B cell (primary cell): ENCODE data around the gene BUB1. TPM values are rescaled to one million over a fixed set of nuclear protein-coding genes. Genes with fewer than 3 reads are reported as not detected.

Experiments
- ATAC-seq: fragments of 200-7000 bp; cut with Tn5 transposase; one replicate; pipeline ENCODE4 v1.10.0; 2021; ENCODE audit warnings: low read depth, mild to moderate bottlenecking, moderate number of reproducible peaks, moderate library complexity
- CTCF ChIA-PET: fragments of 350-600 bp; sonication (Branson Sonifier 250); formaldehyde crosslinking; loops from one replicate; lab custom pipeline; 2021; ENCODE audit warnings: antibody characterized with exemption, inconsistent platforms; lab: Charles Lee
- POLR2A ChIA-PET: fragments of 350-600 bp; sonication (Branson Sonifier 250); formaldehyde crosslinking; loops from one replicate; lab custom pipeline; 2021; ENCODE audit warnings: antibody characterized with exemption; lab: Charles Lee
- DNase-seq: peaks from one replicate; pipeline ENCODE4 v3.0.0; 2013
- H2AFZ ChIP-seq: 2 replicates; pipeline ENCODE4 v1.6.1; 2012; ENCODE audit warnings: mild to moderate bottlenecking, low read depth, low read length; ENCODE audit not compliant: insufficient read depth, poor library complexity, severe bottlenecking
- H3K27ac ChIP-seq, 2 donors: 1 replicate in 1 of 2; 2 replicates in 1 of 2; pipeline ENCODE4 v1.5.1; 2012 to 2013; ENCODE audit warnings: low read length in 2 of 2, mild to moderate bottlenecking in 2 of 2, moderate library complexity in 1 of 2
- H3K27me3 ChIP-seq, 4 experiments: fragments of 200-600 bp in 1 of 4; sonication (generic) in 1 of 4; replicated peaks in 1 of 4; 1 replicate in 2 of 4; 2 replicates in 2 of 4; pipeline versions ENCODE4 v1.6.1 to v1.7.0; 2013 to 2016; ENCODE audit warnings: low read length in 3 of 4, mild to moderate bottlenecking in 2 of 4, mixed read lengths in 1 of 4, moderate library complexity in 1 of 4; ENCODE audit not compliant: insufficient read depth in 4 of 4, control insufficient read depth in 3 of 4; ENCODE audit errors: control extremely low read depth in 1 of 4
- H3K36me3 ChIP-seq, 2 experiments: replicated peaks in 1 of 2; 1 replicate in 1 of 2; 2 replicates in 1 of 2; pipeline versions ENCODE4 v1.6.1 to v1.7.1; 2013; ENCODE audit warnings: low read length in 1 of 2; ENCODE audit not compliant: insufficient read depth in 2 of 2, control insufficient read depth in 1 of 2; ENCODE audit errors: control extremely low read depth in 1 of 2, extremely low read depth in 1 of 2
- H3K4me1 ChIP-seq, 2 donors: fragments of 200-600 bp in 1 of 2; sonication (generic) in 1 of 2; 1 replicate in 1 of 2; 2 replicates in 1 of 2; pipeline versions ENCODE4 v1.5.1 to v1.6.1; 2013 to 2017; ENCODE audit warnings: low read length in 2 of 2; ENCODE audit not compliant: control insufficient read depth in 2 of 2, insufficient read depth in 2 of 2
- H3K4me2 ChIP-seq: replicated peaks from 2 replicates; pipeline ENCODE3; 2012; ENCODE audit warnings: mild to moderate bottlenecking, low read depth, low read length; ENCODE audit not compliant: poor library complexity, severe bottlenecking
- H3K4me3 ChIP-seq, 5 experiments: fragments of 200-600 bp in 1 of 5; sonication (generic) in 1 of 5; 1 replicate in 3 of 5; 2 replicates in 2 of 5; pipeline versions ENCODE4 v1.5.1 to v1.7.0; 2011 to 2016; ENCODE audit warnings: low read length in 4 of 5, mild to moderate bottlenecking in 4 of 5, low read depth in 2 of 5, control low read depth in 1 of 5, moderate library complexity in 1 of 5; ENCODE audit not compliant: insufficient read depth in 1 of 5; ENCODE audit errors: control extremely low read depth in 1 of 5, extremely low read depth in 1 of 5
- H3K79me2 ChIP-seq: fragments of 200-600 bp; sonication (generic); one replicate; pipeline ENCODE4 v1.6.0; 2016; ENCODE audit warnings: low read length; ENCODE audit not compliant: control insufficient read depth, insufficient read depth
- H3K9ac ChIP-seq: fragments of 200-600 bp; sonication (generic); 2 replicates; pipeline ENCODE4 v1.6.1; 2017; ENCODE audit warnings: mild to moderate bottlenecking, low read length, moderate library complexity
- H3K9me3 ChIP-seq, 3 donors: one replicate each; pipeline versions ENCODE4 v1.6.1 to v1.7.1; 2013; ENCODE audit warnings: low read length in 2 of 3; ENCODE audit not compliant: control insufficient read depth in 2 of 3, insufficient read depth in 1 of 3; ENCODE audit errors: control extremely low read depth in 1 of 3
- H4K20me1 ChIP-seq: 2 replicates; pipeline ENCODE4 v1.6.0; 2012; ENCODE audit warnings: mild to moderate bottlenecking, low read length; ENCODE audit not compliant: insufficient read depth, control insufficient read depth, poor library complexity, severe bottlenecking
- H3K27ac Mint-ChIP-seq: one replicate; pipeline ENCODE4 v1.8.0; 2021; ENCODE audit warnings: mixed read lengths
- H3K27me3 Mint-ChIP-seq: one replicate; pipeline ENCODE4 v1.8.0; 2021; ENCODE audit warnings: mixed read lengths
- H3K4me1 Mint-ChIP-seq: one replicate; pipeline ENCODE4 v1.8.0; 2021; ENCODE audit warnings: mixed read lengths
- H3K4me3 Mint-ChIP-seq: one replicate; pipeline ENCODE4 v1.8.0; 2021; ENCODE audit warnings: mixed read lengths
- H3K9me3 Mint-ChIP-seq: one replicate; pipeline ENCODE4 v1.8.0; 2022; ENCODE audit warnings: mixed read lengths; ENCODE audit not compliant: insufficient read depth
- EZH2 ChIP-seq: IDR thresholded peaks from 2 replicates; pipeline ENCODE4 v1.6.1; 2012; ENCODE audit warnings: borderline replicate concordance, low read depth, mild to moderate bottlenecking, moderate library complexity, low read length; ENCODE audit not compliant: insufficient read depth, poor library complexity, severe bottlenecking
- WGBS: methylation state at CpG from one replicate; pipeline ENCODE4 v1.1.5; 2013; ENCODE audit warnings: missing lambda C conversion rate; ENCODE audit not compliant: insufficient coverage; 5-methylcytosine and 5-hydroxymethylcytosine counted together
- intact Hi-C: fragments of 100-400 bp; cut with micrococcal nuclease; formaldehyde crosslinking; loops from one replicate; pipeline ENCODE4 v1.10.0; 2022
- polyA plus RNA-seq: library from polyadenylated mRNA; depleted of rRNA; stranded (reverse); fragments of >200 nt; gene quantifications from 2 replicates; pipeline ENCODE4 v1.2.3, GENCODE V29; 2012
- total RNA-seq, 2 donors: library from RNA; stranded (reverse); fragments of 120-200 nt in 1 of 2; gene quantifications; 1 replicate in 1 of 2; 2 replicates in 1 of 2; pipeline versions ENCODE4 v1.2.3 to v1.2.4, GENCODE V29; 2013 to 2022
- TF ChIP-seq, protein P1 (sequence below): fragments of 200-600 bp; IDR thresholded peaks from one replicate; pipeline ENCODE4 v1.8.0; 2022; ENCODE audit warnings: antibody characterized with exemption, mild to moderate bottlenecking

The BUB1 gene
- total and polyA plus RNA-seq, 2 donors (not counting 1 experiment from before 2014, with no cell fraction given) = 0.85 to 2.0 TPM

DNA sequence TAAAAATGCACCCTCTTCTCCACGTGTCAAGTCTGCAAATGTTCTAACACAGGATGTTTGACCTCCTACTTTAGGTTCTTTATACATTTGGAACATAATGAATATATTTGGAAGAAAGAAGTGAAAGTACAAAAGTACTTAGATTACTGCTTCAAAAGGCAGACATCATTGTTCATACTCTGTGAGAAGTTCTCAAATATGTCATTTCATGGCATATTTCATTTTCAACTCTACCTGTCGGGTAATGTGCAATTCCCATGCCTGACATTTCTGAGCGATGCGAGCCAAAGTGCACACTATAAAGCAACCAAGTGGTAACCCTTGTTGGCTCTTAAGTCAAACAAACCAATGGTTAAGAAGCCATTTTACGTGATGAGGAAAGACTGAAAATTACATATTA, 7.0 kb downstream of the BUB1 start:
- Histone ChIP-seq H3K4me1 (peaks cover 12 to 15% of the 10 kb centered on the region in 2 donors), H3K79me2 (no peaks in the 10 kb centered on the region), H3K9me3 (no peaks in the 10 kb centered on the region), H3K27me3 (no peaks in the 10 kb centered on the region), H3K4me2 (no peak overlapping the region), H3K4me3 (no peak overlapping the region), H3K36me3 (peaks cover 0 to 2% of the 10 kb centered on the region in 2 experiments), H4K20me1 (no peaks in the 10 kb centered on the region), H2AFZ (no peak overlapping the region), H3K9ac (no peak overlapping the region), H3K27ac (no peak overlapping the region)
- H3K27me3 Mint-ChIP-seq = no peaks in the 10 kb centered on the region
- POLR2A ChIA-PET = no interaction called here
- DNase-seq (no peak), ATAC-seq (no peak)
- H3K9me3 Mint-ChIP-seq = no peaks in the 10 kb centered on the region
- CTCF ChIA-PET = no interaction called here
- WGBS = 97% methylated on average over 3 of the region's 5 CpGs
- peaks cover 12% of the 10 kb centered on the region for H3K4me1 Mint-ChIP-seq
- H3K4me3 Mint-ChIP-seq = no peak overlapping the region
- intact Hi-C loops = loop anchor here (10.0 kb wide), 1 partner anchor 1214 kb away; the partner anchor contains the start of gene ANAPC1
- TF ChIP-seq EZH2 = no peak
- TF ChIP-seq, protein P1, sequence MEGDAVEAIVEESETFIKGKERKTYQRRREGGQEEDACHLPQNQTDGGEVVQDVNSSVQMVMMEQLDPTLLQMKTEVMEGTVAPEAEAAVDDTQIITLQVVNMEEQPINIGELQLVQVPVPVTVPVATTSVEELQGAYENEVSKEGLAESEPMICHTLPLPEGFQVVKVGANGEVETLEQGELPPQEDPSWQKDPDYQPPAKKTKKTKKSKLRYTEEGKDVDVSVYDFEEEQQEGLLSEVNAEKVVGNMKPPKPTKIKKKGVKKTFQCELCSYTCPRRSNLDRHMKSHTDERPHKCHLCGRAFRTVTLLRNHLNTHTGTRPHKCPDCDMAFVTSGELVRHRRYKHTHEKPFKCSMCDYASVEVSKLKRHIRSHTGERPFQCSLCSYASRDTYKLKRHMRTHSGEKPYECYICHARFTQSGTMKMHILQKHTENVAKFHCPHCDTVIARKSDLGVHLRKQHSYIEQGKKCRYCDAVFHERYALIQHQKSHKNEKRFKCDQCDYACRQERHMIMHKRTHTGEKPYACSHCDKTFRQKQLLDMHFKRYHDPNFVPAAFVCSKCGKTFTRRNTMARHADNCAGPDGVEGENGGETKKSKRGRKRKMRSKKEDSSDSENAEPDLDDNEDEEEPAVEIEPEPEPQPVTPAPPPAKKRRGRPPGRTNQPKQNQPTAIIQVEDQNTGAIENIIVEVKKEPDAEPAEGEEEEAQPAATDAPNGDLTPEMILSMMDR = no peak
- H3K27ac Mint-ChIP-seq = no peak overlapping the region

DNA sequence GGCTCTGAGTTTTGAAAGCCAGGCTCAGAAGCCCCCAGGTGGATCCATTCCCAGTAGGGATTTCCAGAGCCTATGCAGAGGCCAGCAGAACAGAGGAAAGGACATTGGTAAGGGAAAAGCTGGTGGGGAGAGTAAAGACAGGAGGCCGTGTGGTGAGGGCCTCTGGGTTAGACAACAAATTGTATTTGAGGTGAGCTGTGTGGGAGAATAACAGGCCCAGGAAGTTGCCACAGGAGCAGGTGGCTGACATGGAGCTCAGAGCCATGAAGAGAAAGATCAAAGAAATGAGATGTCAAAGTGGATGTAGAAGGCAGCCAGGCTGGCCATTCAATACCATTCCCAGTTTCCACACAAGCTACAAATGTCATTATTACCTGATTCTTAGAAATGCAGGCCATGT, 8.8 kb downstream of the BUB1 start:
- Mint-ChIP-seq H3K27me3 (no peaks in the 10 kb centered on the region), H3K27ac (no peak overlapping the region), H3K9me3 (no peaks in the 10 kb centered on the region), H3K4me1 (peaks cover 2% of the 10 kb centered on the region), H3K4me3 (no peak overlapping the region)
- CTCF ChIA-PET = interaction anchor here (1.2 kb wide), 1 partner anchor 9 kb away, joined by 3 read pairs; the partner anchor contains the start of gene BUB1
- POLR2A ChIA-PET = no interaction called here
- Histone ChIP-seq H4K20me1 (no peaks in the 10 kb centered on the region), H3K4me1 (no peaks in the 10 kb centered on the region), H3K4me3 (no peak overlapping the region), H3K27me3 (no peaks in the 10 kb centered on the region), H3K79me2 (no peaks in the 10 kb centered on the region), H3K9ac (no peak overlapping the region), H3K4me2 (no peak overlapping the region), H3K36me3 (peaks cover 0 to 2% of the 10 kb centered on the region in 2 experiments), H3K27ac (no peak overlapping the region), H3K9me3 (no peaks in the 10 kb centered on the region), H2AFZ (no peak overlapping the region)
- ATAC-seq = no peak
- intact Hi-C loops = no loop called here
- WGBS = 100% methylated on average over 1 of the region's 1 CpG
- DNase-seq = no peak
- TF ChIP-seq, protein P1 = no peak
- no peak for TF ChIP-seq EZH2
